ENCODE data around the gene HCAR3.

Gene HCAR3

DNA sequence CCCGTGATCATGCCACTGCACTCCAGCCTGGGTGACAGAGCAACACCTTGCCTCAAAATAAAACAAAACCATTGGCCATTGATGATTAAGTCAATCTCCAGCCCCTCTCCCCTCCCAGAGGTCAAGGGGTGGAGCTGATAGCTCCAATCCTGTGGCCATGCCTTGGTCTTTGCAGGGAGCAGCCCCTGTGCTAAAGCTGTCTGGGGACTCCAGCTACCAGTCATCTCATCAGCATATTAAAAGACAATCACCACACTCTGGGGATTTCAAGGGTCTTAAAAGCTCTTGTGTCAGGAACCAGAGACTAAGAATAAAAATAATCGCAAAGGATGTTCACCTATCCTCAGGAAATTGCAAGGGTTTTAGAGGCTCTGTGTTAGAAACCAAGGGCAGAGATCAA, 44.1 kb downstream of the HCAR3 start:
- H3K4me3 ChIP-seq (ENCODE audit: low read depth, low read length): no peak overlapping the region

DNA sequence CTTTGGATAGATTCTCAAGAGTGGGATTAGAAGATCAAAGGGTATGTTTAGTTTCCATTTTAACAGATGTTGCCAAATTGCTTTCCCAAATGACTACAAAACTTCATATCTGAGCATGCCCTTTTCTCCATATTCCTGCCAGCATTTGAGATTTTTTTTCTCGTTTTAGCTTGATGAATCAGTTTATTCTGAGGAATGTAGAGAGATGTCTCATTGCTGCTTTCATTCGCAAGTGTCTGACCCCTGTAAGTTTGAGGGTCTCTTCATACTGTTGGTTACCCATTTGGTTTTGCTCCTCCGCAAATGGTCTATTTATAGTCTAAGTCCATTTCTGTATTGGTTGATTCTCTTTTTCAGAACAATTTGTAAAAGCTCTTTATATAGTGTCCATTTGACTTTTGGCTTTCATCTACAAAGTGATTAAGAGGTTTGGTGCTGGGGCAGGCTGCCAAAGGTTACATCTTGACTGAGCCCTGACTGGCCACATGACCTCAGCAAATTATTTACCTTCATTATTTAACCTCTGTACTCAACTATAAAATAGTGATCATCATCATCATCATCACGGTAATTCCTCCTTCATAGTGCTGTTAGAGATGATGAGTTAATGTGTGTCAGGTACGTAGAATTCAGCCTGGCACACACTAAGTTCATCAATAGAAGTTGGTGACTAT, 47.1 kb downstream of the HCAR3 start:
- no peak for DNase-seq (ENCODE audit: low read depth)
- TF ChIP-seq POLR2A (IDR thresholded peaks at IDR 0.05; ENCODE audit: extremely low read depth, insufficient read length): no peak
- TF ChIP-seq, protein P1, sequence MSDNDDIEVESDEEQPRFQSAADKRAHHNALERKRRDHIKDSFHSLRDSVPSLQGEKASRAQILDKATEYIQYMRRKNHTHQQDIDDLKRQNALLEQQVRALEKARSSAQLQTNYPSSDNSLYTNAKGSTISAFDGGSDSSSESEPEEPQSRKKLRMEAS (IDR thresholded peaks at IDR 0.05; ENCODE audit: low read depth, low read length): no peak
- no peak for TF ChIP-seq MYC (IDR thresholded peaks at IDR 0.05; ENCODE audit: low read depth, low read length)
- TF ChIP-seq, protein P2, sequence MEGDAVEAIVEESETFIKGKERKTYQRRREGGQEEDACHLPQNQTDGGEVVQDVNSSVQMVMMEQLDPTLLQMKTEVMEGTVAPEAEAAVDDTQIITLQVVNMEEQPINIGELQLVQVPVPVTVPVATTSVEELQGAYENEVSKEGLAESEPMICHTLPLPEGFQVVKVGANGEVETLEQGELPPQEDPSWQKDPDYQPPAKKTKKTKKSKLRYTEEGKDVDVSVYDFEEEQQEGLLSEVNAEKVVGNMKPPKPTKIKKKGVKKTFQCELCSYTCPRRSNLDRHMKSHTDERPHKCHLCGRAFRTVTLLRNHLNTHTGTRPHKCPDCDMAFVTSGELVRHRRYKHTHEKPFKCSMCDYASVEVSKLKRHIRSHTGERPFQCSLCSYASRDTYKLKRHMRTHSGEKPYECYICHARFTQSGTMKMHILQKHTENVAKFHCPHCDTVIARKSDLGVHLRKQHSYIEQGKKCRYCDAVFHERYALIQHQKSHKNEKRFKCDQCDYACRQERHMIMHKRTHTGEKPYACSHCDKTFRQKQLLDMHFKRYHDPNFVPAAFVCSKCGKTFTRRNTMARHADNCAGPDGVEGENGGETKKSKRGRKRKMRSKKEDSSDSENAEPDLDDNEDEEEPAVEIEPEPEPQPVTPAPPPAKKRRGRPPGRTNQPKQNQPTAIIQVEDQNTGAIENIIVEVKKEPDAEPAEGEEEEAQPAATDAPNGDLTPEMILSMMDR (IDR thresholded peaks at IDR 0.05; ENCODE audit: low read depth, low read length): no peak
- H3K4me3 ChIP-seq (ENCODE audit: low read depth, low read length): no peak overlapping the region

More for the DNA sequence above, 44.1 kb downstream of the HCAR3 start:
- TF ChIP-seq POLR2A (IDR thresholded peaks at IDR 0.05; ENCODE audit: extremely low read depth, insufficient read length) (no peak), MYC (IDR thresholded peaks at IDR 0.05; ENCODE audit: low read depth, low read length) (no peak)
- TF ChIP-seq, protein P1 (IDR thresholded peaks at IDR 0.05; ENCODE audit: low read depth, low read length): no peak
- TF ChIP-seq, protein P2 (IDR thresholded peaks at IDR 0.05; ENCODE audit: low read depth, low read length): no peak
- no peak for DNase-seq (ENCODE audit: low read depth)

DNA sequence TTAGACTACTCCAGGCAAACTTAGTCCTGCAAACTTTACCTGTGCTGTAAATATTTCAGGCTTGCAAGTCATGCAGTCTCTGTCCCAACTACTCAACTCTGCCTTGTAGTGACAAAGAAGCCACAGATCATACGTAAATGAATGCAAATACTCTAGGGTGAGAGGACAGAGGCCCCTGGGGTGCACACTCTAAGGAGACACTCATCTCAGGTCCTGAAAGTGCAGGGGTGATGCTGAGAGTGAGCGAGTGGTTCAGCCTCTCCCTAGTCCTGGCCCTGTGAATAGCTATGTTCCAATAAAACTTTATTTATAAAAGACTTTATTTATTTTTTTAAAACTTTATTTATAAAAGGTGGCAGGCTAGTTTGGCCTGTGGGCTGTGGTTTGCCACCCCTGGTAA, 48.3 kb downstream of the HCAR3 start:
- no peak for DNase-seq (ENCODE audit: low read depth)
- no peak overlapping the region for H3K4me3 ChIP-seq (ENCODE audit: low read depth, low read length)
- TF ChIP-seq, protein P1 (IDR thresholded peaks at IDR 0.05; ENCODE audit: low read depth, low read length): no peak
- TF ChIP-seq POLR2A (IDR thresholded peaks at IDR 0.05; ENCODE audit: extremely low read depth, insufficient read length) (no peak), MYC (IDR thresholded peaks at IDR 0.05; ENCODE audit: low read depth, low read length) (no peak)

DNA sequence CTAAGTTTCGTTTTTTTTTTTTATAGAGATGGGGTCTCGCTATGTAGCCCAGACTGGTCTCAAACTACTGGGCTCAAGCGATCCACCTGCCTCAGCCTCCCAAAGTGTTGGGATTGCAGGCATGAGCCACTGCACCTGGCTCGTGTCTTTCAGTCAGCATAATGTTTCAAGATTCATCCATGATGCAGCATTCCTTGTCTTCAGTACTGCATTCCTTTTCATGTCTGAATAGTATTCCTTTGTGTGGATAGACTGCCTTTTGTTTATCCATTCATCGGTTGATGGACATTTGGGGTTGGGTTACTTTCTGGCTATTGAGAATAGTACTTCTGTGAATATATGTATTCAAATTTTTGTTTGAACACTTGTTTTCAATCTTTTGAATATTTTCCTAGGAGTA, 50.9 kb downstream of the HCAR3 start:
- no peak for DNase-seq (ENCODE audit: low read depth)
- TF ChIP-seq POLR2A (IDR thresholded peaks at IDR 0.05; ENCODE audit: extremely low read depth, insufficient read length) (no peak), MYC (IDR thresholded peaks at IDR 0.05; ENCODE audit: low read depth, low read length) (no peak)
- TF ChIP-seq, protein P2 (IDR thresholded peaks at IDR 0.05; ENCODE audit: low read depth, low read length): no peak
- TF ChIP-seq, protein P1 (IDR thresholded peaks at IDR 0.05; ENCODE audit: low read depth, low read length): no peak
- no peak overlapping the region for H3K4me3 ChIP-seq (ENCODE audit: low read depth, low read length)

DNA sequence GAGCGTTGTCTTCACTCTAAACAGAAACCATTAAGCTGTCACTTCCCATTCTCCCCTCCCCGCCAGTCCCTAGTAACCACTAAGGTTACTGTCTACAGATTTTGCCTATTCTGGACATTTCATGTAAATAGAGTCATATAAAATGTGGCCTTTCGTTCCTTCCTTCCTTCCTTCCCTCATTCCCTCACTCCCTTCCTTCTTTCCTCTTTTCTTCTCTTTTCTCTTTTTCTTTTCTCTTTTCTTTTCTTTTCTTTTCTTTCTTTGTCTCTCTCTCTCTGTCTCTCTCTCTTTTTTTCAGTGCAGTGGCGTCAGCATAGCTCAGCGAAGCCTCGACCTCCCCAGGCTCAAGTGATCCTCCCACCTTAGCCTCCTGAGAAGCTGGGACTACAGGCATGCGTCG, 51.3 kb downstream of the HCAR3 start:
- TF ChIP-seq MYC (IDR thresholded peaks at IDR 0.05; ENCODE audit: low read depth, low read length) (no peak), POLR2A (IDR thresholded peaks at IDR 0.05; ENCODE audit: extremely low read depth, insufficient read length) (no peak)
- TF ChIP-seq, protein P1 (IDR thresholded peaks at IDR 0.05; ENCODE audit: low read depth, low read length): no peak
- no peak overlapping the region for H3K4me3 ChIP-seq (ENCODE audit: low read depth, low read length)
- no peak for DNase-seq (ENCODE audit: low read depth)
